C4-2B (cell line): ENCODE measurements around the gene PRKCB.

ENCODE experiments used
- ZFX ChIP-seq: fragments of 450-650 bp; IDR thresholded peaks from 2 replicates; pipeline ENCODE4 v1.6.1; 2017
- TF ChIP-seq, protein P1 (sequence below): fragments of 450-650 bp; conservative IDR thresholded peaks from 2 replicates; pipeline ENCODE4 v1.5.1; 2017; ENCODE audit warnings: mild to moderate bottlenecking

DNA sequence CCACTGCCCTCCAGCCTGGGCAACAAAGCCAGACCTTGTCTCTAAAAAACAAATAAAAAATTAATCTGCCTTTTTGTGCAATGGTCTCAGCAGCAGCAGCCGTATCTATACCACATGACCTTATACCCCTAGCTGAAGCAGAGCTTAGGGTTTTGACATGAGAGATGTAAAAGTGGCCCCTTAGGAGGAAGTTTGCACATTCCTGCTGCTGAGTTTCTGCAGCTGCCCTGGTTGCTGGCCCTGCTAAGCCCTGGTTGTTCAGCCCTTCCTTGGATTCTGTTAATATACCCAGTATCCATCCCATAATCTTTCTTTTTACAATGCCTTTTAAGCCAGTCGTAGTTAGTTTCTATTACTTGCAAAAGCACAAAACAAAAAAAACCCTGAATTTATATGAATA, 33.0 kb upstream of the PRKCB start:
- TF ChIP-seq, protein P1, sequence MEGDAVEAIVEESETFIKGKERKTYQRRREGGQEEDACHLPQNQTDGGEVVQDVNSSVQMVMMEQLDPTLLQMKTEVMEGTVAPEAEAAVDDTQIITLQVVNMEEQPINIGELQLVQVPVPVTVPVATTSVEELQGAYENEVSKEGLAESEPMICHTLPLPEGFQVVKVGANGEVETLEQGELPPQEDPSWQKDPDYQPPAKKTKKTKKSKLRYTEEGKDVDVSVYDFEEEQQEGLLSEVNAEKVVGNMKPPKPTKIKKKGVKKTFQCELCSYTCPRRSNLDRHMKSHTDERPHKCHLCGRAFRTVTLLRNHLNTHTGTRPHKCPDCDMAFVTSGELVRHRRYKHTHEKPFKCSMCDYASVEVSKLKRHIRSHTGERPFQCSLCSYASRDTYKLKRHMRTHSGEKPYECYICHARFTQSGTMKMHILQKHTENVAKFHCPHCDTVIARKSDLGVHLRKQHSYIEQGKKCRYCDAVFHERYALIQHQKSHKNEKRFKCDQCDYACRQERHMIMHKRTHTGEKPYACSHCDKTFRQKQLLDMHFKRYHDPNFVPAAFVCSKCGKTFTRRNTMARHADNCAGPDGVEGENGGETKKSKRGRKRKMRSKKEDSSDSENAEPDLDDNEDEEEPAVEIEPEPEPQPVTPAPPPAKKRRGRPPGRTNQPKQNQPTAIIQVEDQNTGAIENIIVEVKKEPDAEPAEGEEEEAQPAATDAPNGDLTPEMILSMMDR, result no peak
- TF ChIP-seq ZFX, result no peak
